Skeletal muscle cell (primary cell): ENCODE data around the gene DNAJB14.

ENCODE experiments used
- DNase-seq: peaks from one replicate; pipeline ENCODE4 v3.0.0-alpha.2; 2010; ENCODE audit warnings: low read depth
- H3K4me3 ChIP-seq: 2 replicates; pipeline ENCODE4 v1.5.1; 2011; ENCODE audit warnings: low read depth, mild to moderate bottlenecking, control low read depth, low read length, moderate library complexity

DNAJB14 gene

DNA sequence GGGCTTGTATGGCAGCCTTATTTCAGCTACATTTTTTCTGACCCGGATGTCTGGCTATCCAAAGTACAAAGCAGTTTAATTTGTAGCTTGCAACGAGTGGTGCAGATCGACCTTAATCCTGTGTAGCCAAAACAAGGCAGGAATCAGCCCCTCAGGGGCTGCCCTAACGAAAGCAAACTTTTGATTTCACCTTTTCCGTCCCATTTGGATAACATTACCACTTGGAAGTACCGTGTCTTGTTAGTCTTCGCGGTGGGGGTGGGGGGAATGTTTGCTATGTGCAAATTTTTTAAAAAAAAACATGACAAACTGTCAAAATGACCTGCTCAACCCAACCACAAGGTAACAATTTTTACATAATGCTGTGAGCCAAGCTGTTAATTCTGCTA is 766 bp upstream of the DNAJB14 start:
- H3K4me3 ChIP-seq, result peak overlapping the region; percentile 86
- no peak for DNase-seq

GRCh38 chr4:99945718-99946355 is 581 bp downstream of the DNAJB14 start:
- DNase-seq, result no peak
- peak overlapping the region; percentile 86 for H3K4me3 ChIP-seq

GRCh38 chr4:99943904-99944437 is 2.4 kb downstream of the DNAJB14 start:
- no peak overlapping the region for H3K4me3 ChIP-seq
- no peak for DNase-seq

- no peak overlapping the region for H3K4me3 ChIP-seq
- DNase-seq, result no peak
Observed at GRCh38 chr4:99938243-99938753, 8.1 kb downstream of the DNAJB14 start.

DNA sequence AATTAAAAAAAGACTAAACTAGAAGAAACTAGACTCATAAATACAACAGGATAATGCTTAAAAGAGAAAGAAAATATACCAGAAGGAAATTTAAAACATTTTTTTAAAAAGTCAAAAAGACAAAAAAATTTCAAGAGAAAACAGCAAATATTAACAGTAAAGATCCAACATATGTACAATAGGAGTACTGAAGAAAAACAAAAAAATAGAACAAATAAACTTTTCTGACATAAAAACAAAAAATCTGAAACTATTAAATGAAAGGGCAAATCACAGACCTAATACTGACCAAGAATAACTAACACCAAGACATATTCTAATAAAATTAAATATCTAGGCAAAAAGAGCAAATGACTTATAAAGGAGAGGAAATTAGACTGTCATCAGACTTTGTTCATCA is 11.5 kb downstream of the DNAJB14 start:
- DNase-seq, result no peak

DNA sequence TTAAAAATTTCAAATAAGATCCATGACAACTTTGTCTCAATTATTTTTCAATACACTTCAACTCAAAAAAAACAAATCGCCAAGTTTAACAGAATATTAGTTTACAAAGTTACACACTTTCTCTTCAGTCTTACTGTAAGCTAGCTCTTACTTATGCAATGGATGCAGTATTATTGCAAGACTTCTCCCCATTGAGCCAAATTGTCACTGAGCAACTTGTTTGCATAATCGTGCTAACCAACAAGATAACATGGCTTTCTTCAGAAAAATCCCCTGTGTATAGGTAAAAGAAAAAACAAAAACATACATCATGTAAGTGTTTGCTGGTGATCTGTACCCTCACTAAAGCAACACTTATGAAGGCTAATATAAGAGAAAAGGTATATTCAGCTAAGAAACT is 18.9 kb downstream of the DNAJB14 start:
- no peak for DNase-seq

More for the DNA sequence above, 11.5 kb downstream of the DNAJB14 start:
- no peak overlapping the region for H3K4me3 ChIP-seq

DNA sequence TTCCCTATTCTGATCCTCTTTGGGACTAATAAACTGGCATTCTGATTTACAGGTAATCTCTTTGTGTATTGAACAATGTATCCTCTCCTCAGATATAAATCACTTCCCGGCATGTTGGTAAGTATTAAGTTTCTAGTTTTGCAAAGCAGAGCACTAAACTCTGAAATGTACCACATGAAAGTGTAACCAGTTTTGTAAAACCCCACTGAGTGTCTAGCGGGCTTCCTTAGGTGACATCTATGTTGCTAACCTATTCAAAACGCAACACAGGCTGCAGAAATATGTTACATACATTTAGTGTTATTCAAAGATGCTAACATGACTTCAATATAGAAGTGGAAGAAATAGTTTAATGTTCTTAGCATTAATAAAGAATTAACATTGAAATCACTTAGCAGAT is 25.2 kb downstream of the DNAJB14 start:
- no peak for DNase-seq
- H3K4me3 ChIP-seq, result no peak overlapping the region

More for the DNA sequence above, 18.9 kb downstream of the DNAJB14 start:
- no peak overlapping the region for H3K4me3 ChIP-seq

- no peak overlapping the region for H3K4me3 ChIP-seq
Observed at GRCh38 chr4:99918656-99919055, 27.8 kb downstream of the DNAJB14 start.

DNA sequence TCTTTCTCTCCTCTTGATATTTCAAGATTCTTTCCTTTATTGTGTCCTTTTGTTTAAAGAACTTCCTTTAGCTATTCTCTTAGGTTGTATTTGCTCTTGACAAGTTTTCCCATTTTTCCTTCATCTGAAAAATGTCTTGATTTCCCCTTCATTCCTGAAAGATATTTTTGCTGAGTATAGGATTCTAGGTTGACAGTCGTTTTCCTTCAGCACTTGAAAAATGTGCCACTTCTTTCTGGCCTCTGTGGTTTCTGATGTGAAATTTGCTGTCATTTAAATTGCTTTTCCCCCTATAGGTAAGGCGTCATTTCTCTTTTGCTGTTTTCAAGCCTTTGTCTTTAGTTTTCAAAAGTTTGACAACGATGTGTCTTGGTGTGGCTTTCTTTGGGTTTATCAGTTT is 28.8 kb downstream of the DNAJB14 start:
- H3K4me3 ChIP-seq, result no peak overlapping the region
- no peak for DNase-seq

More at GRCh38 chr4:99918656-99919055, 27.8 kb downstream of the DNAJB14 start:
- DNase-seq, result no peak

DNA sequence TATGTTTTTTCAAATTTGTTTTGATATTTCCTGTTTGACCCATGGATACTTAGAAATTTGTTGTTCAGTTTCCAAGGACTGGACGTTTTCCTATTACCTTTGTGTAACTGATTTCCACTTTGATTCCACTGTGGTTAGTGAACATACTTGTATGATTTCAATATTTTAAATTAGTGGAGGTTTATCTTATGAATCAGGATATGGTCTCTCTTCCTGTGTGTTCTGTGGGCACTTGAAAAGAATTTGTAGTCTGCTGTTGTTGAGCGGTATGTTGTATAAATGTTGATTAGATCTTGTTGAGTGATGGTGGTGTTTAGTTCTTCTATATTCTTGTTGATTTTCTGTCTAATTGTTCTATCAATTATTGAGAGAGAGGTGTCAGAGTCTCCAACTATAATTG is 31.0 kb downstream of the DNAJB14 start:
- no peak overlapping the region for H3K4me3 ChIP-seq
- no peak for DNase-seq

DNA sequence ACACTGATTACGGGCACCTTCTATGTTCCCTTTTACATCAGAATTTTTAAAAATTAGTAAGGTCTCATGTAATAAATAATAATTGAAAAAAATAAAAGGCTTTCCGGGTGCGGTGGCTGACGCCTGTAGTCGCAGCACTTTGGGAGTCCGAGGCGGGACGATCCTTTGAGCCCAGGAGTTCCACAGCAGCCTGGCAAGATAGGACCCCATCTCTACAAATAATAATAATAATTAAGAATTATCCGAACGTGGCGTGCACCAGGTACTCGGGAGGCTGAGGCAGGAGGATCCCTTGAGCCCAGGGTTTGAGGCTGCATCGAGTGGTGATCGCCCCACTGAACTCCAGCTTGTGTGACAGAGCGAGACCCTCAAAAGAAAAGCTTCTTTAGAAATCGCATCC is 51.4 kb downstream of the DNAJB14 start:
- DNase-seq, result no peak
- H3K4me3 ChIP-seq, result peak overlapping the region; percentile 42

GRCh38 chr4:99894161-99894997 is 52.0 kb downstream of the DNAJB14 start, which contains the start of gene LAMTOR3:
LAMTOR3 (minus strand) TSS chr4:99894427; CDS start chr4:99893963, 464 bp downstream.
- peak within 1 kb of the TSS; percentile 97 for H3K4me3 ChIP-seq
- peak; percentile 59 for DNase-seq

DNA sequence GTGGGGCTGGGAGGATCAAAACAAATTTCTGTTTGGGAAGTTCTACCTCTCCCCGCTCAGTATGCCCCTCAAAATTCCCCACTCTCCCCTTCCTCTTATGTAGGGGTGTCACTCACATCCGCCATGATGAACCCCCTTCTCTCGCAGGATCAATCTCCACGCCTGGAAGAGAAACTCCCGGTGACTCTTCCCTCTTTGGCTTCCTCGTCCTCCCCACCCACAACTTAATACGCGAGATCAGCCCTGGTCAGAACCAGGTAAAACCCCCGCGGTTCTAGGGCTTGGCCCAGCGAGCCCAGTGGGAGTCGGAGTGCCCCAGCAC is 52.6 kb downstream of the DNAJB14 start:
- no peak for DNase-seq
- H3K4me3 ChIP-seq, result peak overlapping the region; percentile 97

DNA sequence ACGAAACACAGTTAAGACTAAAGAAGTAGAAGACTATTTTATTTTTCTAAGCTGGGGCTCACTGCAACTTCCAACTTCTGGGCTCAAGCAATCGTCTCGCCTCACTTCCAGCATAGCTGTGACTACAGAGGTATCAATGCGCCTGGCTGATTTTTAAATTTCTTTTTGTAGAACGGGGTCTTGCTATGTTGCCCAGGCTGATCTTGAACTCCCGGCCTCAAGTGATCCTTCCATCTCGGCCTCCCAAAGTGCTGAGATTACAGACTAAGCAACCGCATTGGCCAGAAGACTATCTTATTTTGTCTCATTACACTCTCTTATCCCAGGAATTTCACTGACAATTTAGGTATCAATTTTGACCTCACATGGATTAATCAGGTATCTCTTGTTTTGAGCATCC is 53.4 kb downstream of the DNAJB14 start:
- DNase-seq, result no peak
- H3K4me3 ChIP-seq, result peak overlapping the region; percentile 97

- DNase-seq, result no peak
- H3K4me3 ChIP-seq, result no peak overlapping the region
Observed at GRCh38 chr4:99891351-99891750, 55.1 kb downstream of the DNAJB14 start.

GRCh38 chr4:99887837-99888236 is 58.6 kb downstream of the DNAJB14 start:
- DNase-seq, result no peak
- H3K4me3 ChIP-seq, result no peak overlapping the region

GRCh38 chr4:99886146-99886545 is 60.3 kb downstream of the DNAJB14 start:
- H3K4me3 ChIP-seq, result no peak overlapping the region
- no peak for DNase-seq

- no peak overlapping the region for H3K4me3 ChIP-seq
- no peak for DNase-seq
Observed at GRCh38 chr4:99885687-99886086, 60.7 kb downstream of the DNAJB14 start.

DNA sequence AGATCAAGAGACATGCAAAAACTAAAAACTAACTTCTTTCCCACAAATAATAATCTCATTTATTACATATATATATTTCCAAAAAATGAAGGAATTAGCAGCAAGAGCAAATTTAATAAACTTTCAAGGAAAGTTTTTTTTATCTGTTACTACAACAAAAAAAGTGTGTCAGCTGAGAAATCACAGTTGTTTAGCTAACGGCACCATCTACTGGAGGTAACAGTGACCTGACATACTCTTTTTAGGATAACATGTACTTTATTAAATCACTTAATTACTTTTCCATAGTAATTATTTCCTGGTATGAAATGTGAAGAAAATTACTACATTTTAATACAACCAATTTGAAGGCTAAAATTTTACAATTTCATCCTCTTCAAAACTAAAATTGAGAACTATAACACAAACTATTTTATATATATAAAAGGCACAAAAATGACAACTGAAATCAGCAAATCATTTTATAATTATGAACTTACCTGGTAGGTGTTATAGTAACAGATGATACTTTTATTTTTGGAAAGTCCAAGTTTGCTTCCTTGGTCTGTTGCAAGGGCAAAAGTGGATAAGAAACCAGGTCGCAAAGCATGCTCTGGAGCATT is 61.3 kb downstream of the DNAJB14 start:
- H3K4me3 ChIP-seq, result no peak overlapping the region
- no peak for DNase-seq

DNA sequence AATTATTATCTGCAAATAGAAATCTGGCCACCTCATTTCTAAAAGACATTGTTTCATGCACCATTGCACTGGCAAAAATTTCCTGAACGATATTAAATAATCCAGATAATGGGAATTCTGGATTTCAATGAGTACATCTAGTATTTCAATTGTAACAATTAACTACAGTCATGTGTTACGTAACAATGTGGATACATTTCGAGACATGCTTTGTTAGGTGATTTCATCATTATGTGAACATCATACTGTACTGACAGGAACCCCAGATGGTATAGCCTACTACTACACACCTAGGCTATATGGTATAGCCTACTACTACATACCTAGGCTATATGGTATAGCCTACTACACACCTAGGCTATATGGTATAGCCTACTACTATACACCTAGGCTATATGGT is 67.0 kb downstream of the DNAJB14 start:
- no peak overlapping the region for H3K4me3 ChIP-seq
- no peak for DNase-seq
